Measurements from ENCODE around the gene DCN. TPM values are rescaled to one million over a fixed set of nuclear protein-coding genes. Genes with fewer than 3 reads are reported as not detected.

DCN gene
- total and polyA plus RNA-seq, 8 donors = 28.9 to 217 (median 51.3) TPM

GRCh38 chr12:91109581-91110310 is 72.9 kb downstream of the DCN start:
- no peak for TF ChIP-seq CTCF (IDR thresholded peaks at IDR 0.05)
- Histone ChIP-seq H3K9me3 (no peaks in the 10 kb centered on the region), H3K27me3 (no peaks in the 10 kb centered on the region), H3K36me3 (no peaks in the 10 kb centered on the region), H3K4me1 (no peaks in the 10 kb centered on the region), H3K27ac (peak overlapping the region in 1 of 4 donors; percentile 25), H3K4me3 (no peak overlapping the region)
- no peak for FAIRE-seq
- ATAC-seq = no peak
- DNase-seq = no peak
- intact Hi-C loops (cut with DNase I) = loop anchor here in 1 of 3 donors (10.0 kb wide), 1 partner anchor 125 kb away; no protein-coding TSS in a partner anchor
- WGBS, 2 donors = 54 to 72% methylated on average over 2 of the region's 2 CpGs

- intact Hi-C loops (cut with DNase I) = loop anchor here in 1 of 3 donors (10.0 kb wide), 1 partner anchor 124 kb away; no protein-coding TSS in a partner anchor
- ATAC-seq (peak; percentile 56 to 90 (median 86)), FAIRE-seq (no peak), DNase-seq (peak; percentile 35 to 88 (median 66))
- no peaks in the 10 kb centered on the region for H3K36me3 ChIP-seq
- H3K27me3 ChIP-seq = no peaks in the 10 kb centered on the region
- H3K9me3 ChIP-seq = no peaks in the 10 kb centered on the region
- 18% methylated on average over 7 of the region's 7 CpGs for WGBS, 2 donors
- no peak overlapping the region for H3K27ac ChIP-seq
- H3K4me3 ChIP-seq = no peak overlapping the region
- TF ChIP-seq CTCF (IDR thresholded peaks at IDR 0.05) = peak; percentile 46 to 72 (median 59)
- H3K4me1 ChIP-seq = no peaks in the 10 kb centered on the region
Observed at GRCh38 chr12:91109148-91109564, 73.5 kb downstream of the DCN start.

- intact Hi-C loops (cut with DNase I) = loop anchor here in 1 of 3 donors (10.0 kb wide), 1 partner anchor 123 kb away; no protein-coding TSS in a partner anchor
- TF ChIP-seq CTCF (IDR thresholded peaks at IDR 0.05) = no peak
- Histone ChIP-seq H3K4me1 (no peaks in the 10 kb centered on the region), H3K36me3 (no peaks in the 10 kb centered on the region), H3K9me3 (no peaks in the 10 kb centered on the region), H3K4me3 (no peak overlapping the region), H3K27ac (no peak overlapping the region), H3K27me3 (no peaks in the 10 kb centered on the region)
- 61 to 67% methylated on average over 5 of the region's 5 CpGs for WGBS, 2 donors
- DNase-seq (no peak), FAIRE-seq (no peak), ATAC-seq (no peak)
Observed at GRCh38 chr12:91108196-91108755, 74.3 kb downstream of the DCN start.

GRCh38 chr12:91106283-91106682 is 76.3 kb downstream of the DCN start:
- Histone ChIP-seq H3K4me1 (no peaks in the 10 kb centered on the region), H3K36me3 (no peaks in the 10 kb centered on the region), H3K4me3 (no peak overlapping the region), H3K9me3 (no peaks in the 10 kb centered on the region), H3K27me3 (no peaks in the 10 kb centered on the region), H3K27ac (no peak overlapping the region)
- ATAC-seq (no peak), FAIRE-seq (no peak), DNase-seq (no peak)
- TF ChIP-seq CTCF (IDR thresholded peaks at IDR 0.05) = no peak
- intact Hi-C loops (cut with DNase I) = loop anchor here in 1 of 3 donors (10.0 kb wide), 1 partner anchor 121 kb away; no protein-coding TSS in a partner anchor

- Histone ChIP-seq H3K27me3 (no peaks in the 10 kb centered on the region), H3K9me3 (no peaks in the 10 kb centered on the region), H3K36me3 (no peaks in the 10 kb centered on the region), H3K4me3 (no peak overlapping the region), H3K27ac (no peak overlapping the region), H3K4me1 (no peaks in the 10 kb centered on the region)
- FAIRE-seq = no peak
- WGBS, 2 donors = 63 to 73% methylated on average over 5 of the region's 5 CpGs
- ATAC-seq = no peak
- TF ChIP-seq CTCF (IDR thresholded peaks at IDR 0.05) = no peak
- DNase-seq = no peak
- intact Hi-C loops (cut with DNase I) = loop anchor here in 1 of 3 donors (10.0 kb wide), 1 partner anchor 121 kb away; no protein-coding TSS in a partner anchor
Observed at GRCh38 chr12:91105807-91106206, 76.8 kb downstream of the DCN start.
